Brain microvascular endothelial cell (primary cell): ENCODE measurements around the gene PTPRN2.

Source experiments
- DNase-seq: peaks from one replicate; pipeline ENCODE4 v3.0.0-alpha.2; 2020
- H3K27ac ChIP-seq: fragments of 250-450 bp; sonication (Bioruptor Pico); 2 replicates; pipeline ENCODE4 v1.5.1; 2020; ENCODE audit warnings: mild to moderate bottlenecking, moderate library complexity
- H3K27me3 ChIP-seq: fragments of 250-450 bp; sonication (Bioruptor Pico); replicated peaks from 2 replicates; pipeline ENCODE4 v1.5.1; 2020; ENCODE audit warnings: mild to moderate bottlenecking
- H3K36me3 ChIP-seq: fragments of 250-450 bp; sonication (Bioruptor Pico); replicated peaks from 2 replicates; pipeline ENCODE4 v1.5.1; 2020; ENCODE audit warnings: mild to moderate bottlenecking
- H3K4me3 ChIP-seq: 2 replicates; pipeline ENCODE4 v1.5.1; 2011; ENCODE audit warnings: low read depth, mild to moderate bottlenecking, control low read depth, low read length, moderate library complexity
- CTCF ChIP-seq: IDR thresholded peaks from 2 replicates; pipeline ENCODE4 v1.5.1; 2011; ENCODE audit warnings: low read depth, mild to moderate bottlenecking, moderate library complexity, low read length, control low read depth, inconsistent platforms; ENCODE audit errors: missing control alignments
- in situ Hi-C: cut with HindIII; loops from 2 replicates; pipeline ENCODE4 v1.10.0; 2017; ENCODE audit warnings: low sequenced_read_pairs, low pct_ligation_motif_present

PTPRN2 gene

GRCh38 chr7:158542651-158543566 lies 44.7 kb downstream of the PTPRN2 start:
- Histone ChIP-seq H3K36me3 (no peaks in the 10 kb centered on the region), H3K27ac (no peak overlapping the region), H3K27me3 (no peaks in the 10 kb centered on the region), H3K4me3 (no peak overlapping the region)
- DNase-seq, result no peak
- in situ Hi-C loops, result no loop called here
- no peak for TF ChIP-seq CTCF

GRCh38 chr7:158541346-158542010 lies 46.1 kb downstream of the PTPRN2 start:
- no peaks in the 10 kb centered on the region for H3K36me3 ChIP-seq

GRCh38 chr7:158539711-158540146 lies 47.9 kb downstream of the PTPRN2 start:
- in situ Hi-C loops, result no loop called here
- H3K36me3 ChIP-seq, result no peaks in the 10 kb centered on the region
- no peak overlapping the region for H3K4me3 ChIP-seq
- H3K27me3 ChIP-seq, result no peaks in the 10 kb centered on the region
- no peak for DNase-seq
- no peak overlapping the region for H3K27ac ChIP-seq
- no peak for TF ChIP-seq CTCF

More at GRCh38 chr7:158541346-158542010, 46.1 kb downstream of the PTPRN2 start:
- TF ChIP-seq CTCF, result no peak
- no peak for DNase-seq
- Histone ChIP-seq H3K4me3 (no peak overlapping the region), H3K27ac (no peak overlapping the region), H3K27me3 (no peaks in the 10 kb centered on the region)
- in situ Hi-C loops, result no loop called here

GRCh38 chr7:158538156-158538946 lies 49.3 kb downstream of the PTPRN2 start:
- in situ Hi-C loops, result no loop called here
- TF ChIP-seq CTCF, result no peak
- H3K27me3 ChIP-seq, result no peaks in the 10 kb centered on the region
- no peaks in the 10 kb centered on the region for H3K36me3 ChIP-seq
- no peak for DNase-seq
- no peak overlapping the region for H3K4me3 ChIP-seq
- H3K27ac ChIP-seq, result no peak overlapping the region

GRCh38 chr7:158537516-158537882 lies 50.1 kb downstream of the PTPRN2 start:
- TF ChIP-seq CTCF, result no peak
- H3K27ac ChIP-seq, result no peak overlapping the region
- DNase-seq, result no peak
- no peaks in the 10 kb centered on the region for H3K36me3 ChIP-seq
- in situ Hi-C loops, result no loop called here
- H3K27me3 ChIP-seq, result no peaks in the 10 kb centered on the region
- no peak overlapping the region for H3K4me3 ChIP-seq
